Stimulated activated CD4-positive, alpha-beta T cell treated with anti-CD3 and anti-CD28 coated beads, TNF-alpha, amount 100 ng/mL, for 1 hour (primary cell): Measurements from ENCODE around the gene EMX1.

Experiments
- DNase-seq, 3 donors: peaks; one replicate each; pipeline ENCODE4 v3.0.0-alpha.2; 2020; ENCODE audit warnings: low read depth in 3 of 3, low spot score in 1 of 3

The EMX1 gene

DNA sequence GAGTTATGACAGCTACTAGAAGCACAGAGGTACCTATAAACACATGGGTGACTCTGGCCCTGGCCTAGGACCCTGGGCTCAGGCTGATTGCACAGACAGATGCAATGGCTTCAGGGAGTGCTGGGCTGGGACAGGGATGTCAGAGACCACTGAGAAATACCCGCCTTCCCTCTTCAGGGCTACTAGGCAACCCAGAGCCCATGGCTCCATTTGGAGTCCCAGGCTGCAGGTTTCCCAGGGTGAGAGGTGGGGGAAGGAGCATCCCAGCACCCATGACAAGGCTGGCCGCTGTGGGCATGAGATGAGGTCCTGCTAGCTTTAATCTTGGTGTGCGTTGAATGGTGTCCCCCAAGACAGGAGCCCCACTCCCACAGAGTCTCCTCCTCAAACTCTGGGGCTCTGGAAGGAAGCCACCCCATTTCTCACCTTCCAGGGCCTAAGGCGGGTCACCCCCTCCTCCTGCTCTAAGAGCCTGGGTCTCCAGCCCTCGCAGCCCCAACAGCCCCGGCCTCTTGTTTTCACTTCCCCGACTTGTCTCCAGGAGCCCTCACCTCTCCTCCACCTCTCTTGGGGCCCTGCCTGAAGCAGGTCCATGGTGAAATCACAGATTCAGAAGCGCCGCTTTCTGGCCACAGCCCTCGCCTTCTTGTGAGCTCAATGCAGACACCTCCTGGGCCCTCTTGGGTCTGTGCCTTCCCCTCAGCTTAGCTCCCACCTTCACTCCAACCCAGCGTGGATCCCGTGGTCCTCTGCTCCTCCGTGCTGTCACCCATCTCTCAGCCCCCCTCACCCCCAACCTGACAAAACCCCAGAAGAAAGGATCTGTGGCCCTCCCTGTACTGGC is 41.4 kb downstream of the EMX1 start:
- DNase-seq: no peak

GRCh38 chr2:72959554-72959953 is 42.2 kb downstream of the EMX1 start:
- no peak for DNase-seq

- no peak for DNase-seq
These were observed 43.0 kb downstream of the EMX1 start for GRCh38 chr2:72959995-72960981.

GRCh38 chr2:72961036-72961720 is 43.9 kb downstream of the EMX1 start:
- DNase-seq: no peak

DNA sequence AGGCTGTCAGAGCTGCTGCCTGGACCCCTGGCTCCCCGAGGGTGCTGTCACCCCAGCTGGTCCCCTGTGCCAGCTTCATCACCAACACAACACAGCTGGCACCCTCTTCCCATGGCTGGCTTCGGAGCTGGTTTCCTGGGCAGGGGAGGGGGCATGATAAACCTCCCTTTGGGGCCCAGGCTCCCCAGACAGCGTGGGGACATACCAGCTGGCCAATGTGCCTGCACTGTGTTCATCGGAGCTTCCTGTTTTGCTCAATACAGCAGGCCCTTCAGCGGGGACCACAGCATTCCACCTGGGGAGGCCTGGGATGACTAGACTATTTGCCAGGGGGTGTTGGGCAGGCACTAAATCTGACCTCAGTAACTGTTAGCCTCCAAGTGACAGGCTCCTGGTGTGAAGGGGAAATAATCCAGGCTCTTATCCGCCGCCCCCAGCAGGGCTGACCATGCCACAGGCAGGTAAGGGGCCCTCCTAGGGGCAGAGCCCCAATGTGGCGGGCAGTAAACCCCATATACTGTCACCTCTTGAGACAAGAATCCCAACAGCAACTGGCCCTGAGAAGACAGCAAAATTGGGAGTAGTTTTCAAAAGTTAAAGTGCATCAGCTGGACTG is 44.6 kb downstream of the EMX1 start:
- no peak for DNase-seq

DNA sequence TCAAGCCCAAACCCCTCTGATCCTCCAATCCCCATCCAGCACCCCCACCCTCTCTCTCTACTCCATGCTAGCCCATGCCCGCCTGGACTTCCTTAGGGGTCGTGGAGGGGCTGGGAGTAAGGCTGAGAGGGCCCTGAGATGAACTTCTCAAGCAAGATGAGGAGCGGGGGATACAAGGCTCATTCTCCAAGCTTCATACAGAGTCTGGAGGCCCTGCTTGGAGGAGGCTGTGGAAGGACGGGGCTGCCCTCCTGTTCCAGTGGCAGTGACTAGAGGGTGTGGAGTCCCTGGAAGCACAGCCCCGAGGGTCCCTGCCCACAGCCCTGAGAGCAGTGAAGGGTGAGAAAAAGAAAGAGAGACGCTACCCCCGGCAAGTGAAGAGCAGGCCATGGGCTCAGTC is 45.6 kb downstream of the EMX1 start:
- DNase-seq: no peak

- DNase-seq: no peak
These were observed 46.3 kb downstream of the EMX1 start for GRCh38 chr2:72963423-72964145.

DNA sequence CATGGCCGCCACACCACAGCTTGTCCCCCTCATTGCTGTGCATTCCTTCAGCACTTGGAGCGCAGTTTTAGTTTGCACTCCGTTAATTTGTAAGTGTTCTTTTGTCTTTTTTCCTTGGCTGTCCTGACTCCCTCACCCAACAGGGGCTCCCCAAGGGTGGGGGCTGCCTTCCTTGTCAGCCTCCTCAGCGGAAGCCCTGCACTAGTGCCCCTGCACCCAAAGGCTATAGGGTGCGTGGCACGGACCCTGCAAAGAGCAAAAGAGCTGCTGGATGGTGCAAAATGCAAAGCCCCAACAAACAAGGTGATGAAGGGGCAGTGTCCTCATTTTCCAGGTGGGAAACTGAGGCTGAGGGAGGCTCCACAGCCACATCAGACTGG is 46.8 kb downstream of the EMX1 start:
- DNase-seq: no peak

- DNase-seq: no peak
These were observed 47.7 kb downstream of the EMX1 start for GRCh38 chr2:72965016-72965415.

- no peak for DNase-seq
These were observed 48.6 kb downstream of the EMX1 start for GRCh38 chr2:72965770-72966450.

- no peak for DNase-seq
These were observed 51.0 kb downstream of the EMX1 start for GRCh38 chr2:72968286-72968685.

GRCh38 chr2:72969706-72970105 is 52.4 kb downstream of the EMX1 start:
- no peak for DNase-seq

DNA sequence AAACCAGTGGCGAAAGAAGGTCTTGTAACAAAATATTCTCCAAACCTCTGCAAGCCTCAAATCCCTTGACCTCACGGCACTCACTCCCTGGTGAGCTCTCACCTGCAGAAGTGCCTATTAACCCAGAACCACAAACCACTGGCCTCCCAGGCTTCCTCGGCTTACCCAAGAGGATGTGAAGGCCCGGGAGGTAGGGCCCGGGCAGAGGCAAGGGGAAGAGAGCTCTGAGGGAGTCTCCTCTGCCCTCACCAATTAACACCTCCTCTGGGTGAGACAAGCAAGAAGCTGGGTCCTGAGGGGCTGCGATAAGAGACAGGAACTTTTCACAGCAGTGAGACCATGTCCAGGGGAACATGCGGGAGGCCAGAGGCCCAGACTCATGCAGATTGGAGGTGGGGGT is 53.7 kb downstream of the EMX1 start:
- no peak for DNase-seq

DNA sequence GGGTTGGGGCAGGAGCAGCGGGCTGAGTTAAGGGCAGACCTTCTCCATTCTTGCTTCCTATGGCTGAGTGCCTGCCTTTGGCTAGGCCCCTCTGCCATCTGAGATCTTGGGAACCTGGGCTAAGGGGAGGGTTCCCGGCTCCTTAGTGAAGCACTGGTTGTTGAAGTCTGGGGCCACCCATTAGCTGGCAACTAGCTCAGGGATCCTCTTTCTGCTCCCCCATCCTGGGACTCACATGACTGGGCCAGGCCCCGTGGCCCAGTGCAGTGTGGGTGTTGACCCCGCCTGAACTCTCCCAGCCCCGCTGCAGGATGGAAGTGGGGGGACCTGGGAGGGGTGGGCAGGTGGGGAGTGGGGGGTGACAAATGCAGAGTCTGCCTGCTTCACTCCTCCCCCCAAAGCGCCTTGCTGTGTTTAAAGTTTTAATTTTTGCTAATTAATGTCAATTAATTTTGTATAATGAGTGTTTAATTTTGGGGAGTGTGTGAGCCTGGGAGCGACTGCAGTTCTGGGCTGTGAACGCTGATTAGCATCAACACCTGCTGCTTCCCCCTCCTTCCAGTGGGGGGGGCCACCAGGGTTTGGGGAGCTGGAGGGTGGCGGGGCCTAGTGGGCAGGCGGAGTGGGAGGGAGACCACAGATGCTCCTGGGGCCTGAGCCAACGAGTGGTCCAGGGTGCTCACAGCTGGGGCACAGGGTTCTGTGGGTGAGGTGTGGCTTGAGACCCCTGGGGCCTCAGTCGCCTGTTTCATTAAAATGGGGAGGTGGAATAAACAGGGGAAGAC is 55.2 kb downstream of the EMX1 start:
- no peak for DNase-seq

- DNase-seq: no peak
These were observed 55.8 kb downstream of the EMX1 start for GRCh38 chr2:72973137-72973535.

- DNase-seq: no peak
These were observed 56.5 kb downstream of the EMX1 start for GRCh38 chr2:72973566-72974435.

- no peak for DNase-seq
These were observed 57.1 kb downstream of the EMX1 start for GRCh38 chr2:72974436-72974754.

GRCh38 chr2:72975017-72975416 is 57.7 kb downstream of the EMX1 start:
- DNase-seq: no peak
